AG04450 (cell line): Measurements from ENCODE around the gene TBCE. TPM values are rescaled to one million over a fixed set of nuclear protein-coding genes. Genes with fewer than 3 reads are reported as not detected.

ENCODE experiments used
- CTCF ChIA-PET: fragments of 300-600, 350-600 bp; formaldehyde crosslinking; extraction: SDS; loops from one replicate; lab custom pipeline; 2022; ENCODE audit warnings: antibody characterized with exemption, inconsistent platforms; lab: Charles Lee
- POLR2A ChIA-PET: fragments of 350-600 bp; formaldehyde crosslinking; extraction: SDS; loops from one replicate; lab custom pipeline; 2021; ENCODE audit warnings: antibody characterized with exemption, inconsistent platforms; lab: Yijun Ruan, JAX
- DNase-seq: peaks from one replicate; pipeline ENCODE4 v3.0.0-alpha.2; 2011; ENCODE audit warnings: low read depth, low spot score
- H3K27ac ChIP-seq: one replicate; pipeline ENCODE4 v1.5.1; 2012; ENCODE audit warnings: low read depth, low read length, control low read depth
- H3K27me3 ChIP-seq: one replicate; pipeline ENCODE4 v1.6.0; 2012; ENCODE audit warnings: low read length; ENCODE audit not compliant: control insufficient read depth, insufficient read depth
- H3K4me3 ChIP-seq: 2 replicates; pipeline ENCODE4 v1.5.1; 2011; ENCODE audit warnings: mild to moderate bottlenecking, low read depth, low read length, control low read depth
- H3K9me3 ChIP-seq: 2 replicates; pipeline ENCODE4 v1.5.1; 2012; ENCODE audit warnings: low read length; ENCODE audit not compliant: control insufficient read depth, insufficient read depth
- polyA plus RNA-seq: library from polyadenylated mRNA; depleted of rRNA; stranded (reverse); fragments of >200 nt; gene quantifications from 2 replicates; pipeline ENCODE4 v1.2.3, GENCODE V29; 2011
- TF ChIP-seq, protein P1 (sequence below): IDR thresholded peaks from 2 replicates; pipeline ENCODE4 v1.5.1; 2011; ENCODE audit warnings: low read depth, low read length, control low read depth, inconsistent platforms

Gene TBCE
- polyA plus RNA-seq, 1 experiment: 36.5 TPM

DNA sequence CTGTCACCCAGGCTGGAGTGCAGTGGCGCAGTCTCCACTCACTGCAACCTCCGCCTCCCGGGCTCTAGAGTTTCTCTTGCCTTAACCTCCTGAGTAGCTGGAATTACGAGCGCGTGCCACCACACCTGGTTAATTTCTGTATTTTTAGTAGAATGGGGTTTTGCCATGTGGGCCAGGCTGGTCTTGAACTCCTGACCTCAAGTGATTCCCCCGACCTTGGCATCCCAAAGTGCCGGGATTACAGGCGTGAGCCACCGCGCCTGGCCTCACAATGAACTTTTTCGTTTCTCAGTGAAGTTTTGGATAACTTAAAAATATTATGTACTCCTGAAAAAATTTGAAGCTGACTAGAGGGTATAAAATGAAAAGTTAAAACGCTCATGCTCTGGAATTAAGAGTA lies 59.5 kb downstream of the TBCE start:
- ChIA-PET CTCF (interaction anchor here (0.6 to 5.1 kb wide), 2 partner anchors 10 to 19 kb away, joined by 7 to 34 read pairs; no protein-coding TSS in a partner anchor), POLR2A (no interaction called here)
- H3K9me3 ChIP-seq: no peaks in the 10 kb centered on the region; the same call in 1 of the 2 replicates
- no peaks in the 10 kb centered on the region for H3K27me3 ChIP-seq
- DNase-seq: no peak
- TF ChIP-seq, protein P1, sequence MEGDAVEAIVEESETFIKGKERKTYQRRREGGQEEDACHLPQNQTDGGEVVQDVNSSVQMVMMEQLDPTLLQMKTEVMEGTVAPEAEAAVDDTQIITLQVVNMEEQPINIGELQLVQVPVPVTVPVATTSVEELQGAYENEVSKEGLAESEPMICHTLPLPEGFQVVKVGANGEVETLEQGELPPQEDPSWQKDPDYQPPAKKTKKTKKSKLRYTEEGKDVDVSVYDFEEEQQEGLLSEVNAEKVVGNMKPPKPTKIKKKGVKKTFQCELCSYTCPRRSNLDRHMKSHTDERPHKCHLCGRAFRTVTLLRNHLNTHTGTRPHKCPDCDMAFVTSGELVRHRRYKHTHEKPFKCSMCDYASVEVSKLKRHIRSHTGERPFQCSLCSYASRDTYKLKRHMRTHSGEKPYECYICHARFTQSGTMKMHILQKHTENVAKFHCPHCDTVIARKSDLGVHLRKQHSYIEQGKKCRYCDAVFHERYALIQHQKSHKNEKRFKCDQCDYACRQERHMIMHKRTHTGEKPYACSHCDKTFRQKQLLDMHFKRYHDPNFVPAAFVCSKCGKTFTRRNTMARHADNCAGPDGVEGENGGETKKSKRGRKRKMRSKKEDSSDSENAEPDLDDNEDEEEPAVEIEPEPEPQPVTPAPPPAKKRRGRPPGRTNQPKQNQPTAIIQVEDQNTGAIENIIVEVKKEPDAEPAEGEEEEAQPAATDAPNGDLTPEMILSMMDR: no peak
- H3K4me3 ChIP-seq: no peak overlapping the region
- H3K27ac ChIP-seq: no peak overlapping the region

GRCh38 chr1:235427447-235427846 lies 60.2 kb downstream of the TBCE start:
- TF ChIP-seq, protein P1: no peak
- DNase-seq: no peak
- H3K4me3 ChIP-seq: no peak overlapping the region
- CTCF ChIA-PET: interaction anchor here (5.1 kb wide), 1 partner anchor 11 kb away, joined by 34 read pairs; no protein-coding TSS in a partner anchor
- POLR2A ChIA-PET: no interaction called here
- no peaks in the 10 kb centered on the region for H3K27me3 ChIP-seq
- no peaks in the 10 kb centered on the region; the same call in 1 of the 2 replicates for H3K9me3 ChIP-seq
- H3K27ac ChIP-seq: no peak overlapping the region

- no peak for DNase-seq
- POLR2A ChIA-PET: no interaction called here
- Histone ChIP-seq H3K9me3 (no peaks in the 10 kb centered on the region), H3K27me3 (no peaks in the 10 kb centered on the region), H3K27ac (no peak overlapping the region), H3K4me3 (no peak overlapping the region)
- TF ChIP-seq, protein P1: no peak
- CTCF ChIA-PET: interaction anchor here (5.1 kb wide), 1 partner anchor 13 kb away, joined by 34 read pairs; no protein-coding TSS in a partner anchor
Measured at GRCh38 chr1:235429143-235429542, 61.9 kb downstream of the TBCE start.

GRCh38 chr1:235430991-235431390 lies 63.8 kb downstream of the TBCE start:
- DNase-seq: no peak
- Histone ChIP-seq H3K27ac (no peak overlapping the region), H3K27me3 (no peaks in the 10 kb centered on the region), H3K9me3 (no peaks in the 10 kb centered on the region), H3K4me3 (no peak overlapping the region)
- ChIA-PET CTCF (interaction anchor here (0.8 to 5.1 kb wide), 2 partner anchors 15 to 107 kb away, joined by 3 to 34 read pairs; no protein-coding TSS in a partner anchor), POLR2A (interaction anchor here (0.7 kb wide), 1 partner anchor 17 kb away, joined by 4 read pairs; no protein-coding TSS in a partner anchor)
- TF ChIP-seq, protein P1: no peak

DNA sequence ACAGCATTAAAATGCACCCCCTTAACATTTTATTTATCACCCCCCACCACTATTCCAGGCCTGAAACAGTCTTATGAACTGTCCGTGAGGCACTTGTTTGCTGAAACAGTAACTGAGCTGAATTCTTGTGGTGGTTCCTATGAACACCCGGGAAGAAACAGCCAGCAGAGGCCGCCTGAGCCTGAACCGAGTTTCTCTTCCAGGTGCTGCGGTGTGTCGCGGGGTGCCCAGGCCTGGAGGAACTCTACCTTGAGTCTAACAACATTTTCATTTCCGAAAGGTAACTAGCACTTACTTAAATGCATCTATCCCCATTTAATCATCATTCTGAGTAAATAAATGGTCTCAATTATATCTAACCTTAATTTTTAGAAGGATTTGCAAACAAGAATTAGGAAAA lies 66.8 kb downstream of the TBCE start:
- no peak for DNase-seq
- POLR2A ChIA-PET: interaction anchor here (0.6 kb wide), 1 partner anchor 411 kb away, joined by 3 read pairs; no protein-coding TSS in a partner anchor
- Histone ChIP-seq H3K4me3 (no peak overlapping the region), H3K27me3 (no peaks in the 10 kb centered on the region), H3K27ac (no peak overlapping the region), H3K9me3 (no peaks in the 10 kb centered on the region)
- TF ChIP-seq, protein P1: no peak
- CTCF ChIA-PET: no interaction called here
